SH-SY5Y (cell line): ENCODE measurements around the gene PPP3CA.

Experiments used
- GATA2 ChIP-seq: IDR thresholded peaks from 2 replicates; pipeline ENCODE4 v1.6.1; 2011; ENCODE audit warnings: mild to moderate bottlenecking, low read depth, low read length
- GATA3 ChIP-seq: IDR thresholded peaks from 2 replicates; pipeline ENCODE4 v1.6.1; 2011; ENCODE audit warnings: low read depth, mild to moderate bottlenecking, low read length, moderate library complexity

- TF ChIP-seq GATA3 (no peak), GATA2 (no peak)
Observed at GRCh38 chr4:101283434-101283833, 63.9 kb downstream of the PPP3CA start.
